Fibroblast of pulmonary artery (primary cell): ENCODE measurements around the gene IL15.
"Not testable (repeated sequence)": the region's sequence is repeated elsewhere in the genome, so short reads cannot be mapped to it uniquely, and the experiment has no call there.

Experiments
- DNase-seq: peaks from one replicate; pipeline ENCODE4 v3.0.0-alpha.2; 2010; ENCODE audit warnings: low read depth
- H3K4me3 ChIP-seq: replicated peaks from 2 replicates; pipeline ENCODE4 v1.5.1; 2011; ENCODE audit warnings: low read depth, mild to moderate bottlenecking, control low read depth, low read length, moderate library complexity
- TF ChIP-seq, protein P1 (sequence below): IDR thresholded peaks from 2 replicates; pipeline ENCODE4 v1.5.1; 2011; ENCODE audit warnings: mild to moderate bottlenecking, control low read depth, low read length, inconsistent platforms; ENCODE audit errors: missing control alignments

IL15 gene

GRCh38 chr4:141730805-141731204 lies 94.4 kb downstream of the IL15 start:
- no peak for DNase-seq
- TF ChIP-seq, protein P1, sequence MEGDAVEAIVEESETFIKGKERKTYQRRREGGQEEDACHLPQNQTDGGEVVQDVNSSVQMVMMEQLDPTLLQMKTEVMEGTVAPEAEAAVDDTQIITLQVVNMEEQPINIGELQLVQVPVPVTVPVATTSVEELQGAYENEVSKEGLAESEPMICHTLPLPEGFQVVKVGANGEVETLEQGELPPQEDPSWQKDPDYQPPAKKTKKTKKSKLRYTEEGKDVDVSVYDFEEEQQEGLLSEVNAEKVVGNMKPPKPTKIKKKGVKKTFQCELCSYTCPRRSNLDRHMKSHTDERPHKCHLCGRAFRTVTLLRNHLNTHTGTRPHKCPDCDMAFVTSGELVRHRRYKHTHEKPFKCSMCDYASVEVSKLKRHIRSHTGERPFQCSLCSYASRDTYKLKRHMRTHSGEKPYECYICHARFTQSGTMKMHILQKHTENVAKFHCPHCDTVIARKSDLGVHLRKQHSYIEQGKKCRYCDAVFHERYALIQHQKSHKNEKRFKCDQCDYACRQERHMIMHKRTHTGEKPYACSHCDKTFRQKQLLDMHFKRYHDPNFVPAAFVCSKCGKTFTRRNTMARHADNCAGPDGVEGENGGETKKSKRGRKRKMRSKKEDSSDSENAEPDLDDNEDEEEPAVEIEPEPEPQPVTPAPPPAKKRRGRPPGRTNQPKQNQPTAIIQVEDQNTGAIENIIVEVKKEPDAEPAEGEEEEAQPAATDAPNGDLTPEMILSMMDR: no peak
- no peak overlapping the region for H3K4me3 ChIP-seq

DNA sequence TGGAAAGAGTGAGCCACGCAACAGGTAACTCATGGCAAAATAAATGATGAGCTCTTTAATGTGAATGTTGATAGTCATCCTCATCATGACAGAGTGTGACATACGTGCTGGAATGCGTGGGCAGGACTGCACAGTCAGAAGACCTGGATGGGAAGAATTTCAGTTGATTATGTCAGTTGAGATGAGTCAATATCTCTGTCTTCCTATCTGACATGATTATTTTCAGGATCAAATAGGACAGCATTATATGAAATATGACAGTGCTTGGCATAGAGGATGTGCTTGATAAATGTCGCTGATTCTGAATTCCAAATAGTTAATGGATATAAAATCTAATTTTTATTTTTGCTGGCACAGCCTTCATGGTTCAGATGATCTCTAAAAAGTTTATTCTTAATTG lies 95.1 kb downstream of the IL15 start:
- TF ChIP-seq, protein P1: no peak
- no peak overlapping the region for H3K4me3 ChIP-seq
- no peak for DNase-seq

- DNase-seq: no peak
- TF ChIP-seq, protein P1: no peak
- H3K4me3 ChIP-seq: no peak overlapping the region
These were observed 103.3 kb downstream of the IL15 start for GRCh38 chr4:141739636-141740035.

DNA sequence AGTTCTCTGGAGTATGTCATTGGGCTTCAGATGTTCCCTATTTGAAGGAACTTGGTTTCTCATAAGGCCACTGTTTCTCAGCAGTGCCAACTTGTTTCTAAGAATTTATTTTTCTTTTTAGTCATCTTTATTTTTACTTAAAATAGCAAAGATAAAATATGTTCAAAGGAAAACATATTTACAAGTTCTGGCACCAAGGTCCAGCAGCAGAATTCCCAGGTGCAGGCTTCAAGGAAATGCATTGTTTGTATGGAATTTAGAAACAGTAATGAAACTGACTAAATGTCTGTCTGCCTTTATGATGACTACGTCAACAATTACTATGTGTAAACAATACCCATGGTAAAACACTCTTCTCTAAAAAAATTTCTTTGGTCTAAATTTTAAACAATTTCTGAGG lies 109.6 kb downstream of the IL15 start:
- no peak overlapping the region for H3K4me3 ChIP-seq
- TF ChIP-seq, protein P1: no peak
- no peak for DNase-seq

- DNase-seq, H3K4me3 ChIP-seq: not testable (repeated sequence)
These were observed 115.4 kb downstream of the IL15 start for GRCh38 chr4:141751806-141752205.

- no peak overlapping the region for H3K4me3 ChIP-seq
- TF ChIP-seq, protein P1: no peak
- peak; percentile 35 for DNase-seq
These were observed 120.9 kb downstream of the IL15 start for GRCh38 chr4:141757287-141757686.

- no peak overlapping the region for H3K4me3 ChIP-seq
- DNase-seq: peak; percentile 60
- TF ChIP-seq, protein P1: no peak
These were observed 123.5 kb downstream of the IL15 start for GRCh38 chr4:141759796-141760425.

- H3K4me3 ChIP-seq: no peak overlapping the region
- TF ChIP-seq, protein P1: no peak
- DNase-seq: peak; percentile 11
These were observed 125.5 kb downstream of the IL15 start for GRCh38 chr4:141761926-141762325.
